Stimulated activated CD8-positive, alpha-beta memory T cell treated with anti-CD3 and anti-CD28 coated beads, Interleukin-4, amount 100 ng/mL, for 48 hours (primary cell): ENCODE data around the gene TCF12.
"Not testable (repeated sequence)": the region's sequence is repeated elsewhere in the genome, so short reads cannot be mapped to it uniquely, and the experiment has no call there.

Experiments
- DNase-seq: peaks from one replicate; pipeline ENCODE4 v3.0.0-alpha.2; 2020

TCF12 gene

GRCh38 chr15:56948764-56949101 is 30.3 kb downstream of the TCF12 start:
- no peak for DNase-seq

GRCh38 chr15:56950979-56951378 is 32.5 kb downstream of the TCF12 start:
- DNase-seq, result no peak

- no peak for DNase-seq
Measured at GRCh38 chr15:56953790-56954189, 35.3 kb downstream of the TCF12 start.

- not testable (repeated sequence) for DNase-seq
Measured at GRCh38 chr15:56955011-56955410, 36.6 kb downstream of the TCF12 start.

- no peak for DNase-seq
Measured at GRCh38 chr15:56956538-56956937, 38.1 kb downstream of the TCF12 start.

- no peak for DNase-seq
Measured at GRCh38 chr15:56957812-56958406, 39.5 kb downstream of the TCF12 start.

GRCh38 chr15:56959318-56959648 is 40.8 kb downstream of the TCF12 start:
- DNase-seq, result no peak

GRCh38 chr15:56960116-56960515 is 41.7 kb downstream of the TCF12 start:
- DNase-seq, result no peak

GRCh38 chr15:56963126-56963525 is 44.7 kb downstream of the TCF12 start:
- no peak for DNase-seq

GRCh38 chr15:56963710-56964109 is 45.3 kb downstream of the TCF12 start:
- DNase-seq, result no peak

GRCh38 chr15:56964182-56964581 is 45.7 kb downstream of the TCF12 start:
- DNase-seq, result no peak

GRCh38 chr15:56965231-56966013 is 47.0 kb downstream of the TCF12 start:
- DNase-seq, result no peak

GRCh38 chr15:56967336-56967735 is 48.9 kb downstream of the TCF12 start:
- no peak for DNase-seq

GRCh38 chr15:56968256-56968655 is 49.8 kb downstream of the TCF12 start:
- DNase-seq, result no peak

- no peak for DNase-seq
Measured at GRCh38 chr15:56968821-56969220, 50.4 kb downstream of the TCF12 start.

GRCh38 chr15:56969265-56969895 is 50.9 kb downstream of the TCF12 start:
- DNase-seq, result no peak

- no peak for DNase-seq
Measured at GRCh38 chr15:56971571-56971970, 53.1 kb downstream of the TCF12 start.

- no peak for DNase-seq
Measured at GRCh38 chr15:56972016-56972415, 53.6 kb downstream of the TCF12 start.

GRCh38 chr15:56972426-56972825 is 54.0 kb downstream of the TCF12 start:
- DNase-seq, result no peak

GRCh38 chr15:56973463-56973862 is 55.0 kb downstream of the TCF12 start:
- DNase-seq, result no peak

GRCh38 chr15:56977232-56977631 is 58.8 kb downstream of the TCF12 start:
- no peak for DNase-seq

- DNase-seq, result no peak
Measured at GRCh38 chr15:56978898-56979662, 60.6 kb downstream of the TCF12 start.

- no peak for DNase-seq
Measured at GRCh38 chr15:56980473-56980872, 62.0 kb downstream of the TCF12 start.

GRCh38 chr15:56981160-56981559 is 62.7 kb downstream of the TCF12 start:
- DNase-seq, result no peak
